ENCODE results near the gene ST7. TPM values are rescaled to one million over a fixed set of nuclear protein-coding genes. Genes with fewer than 3 reads are reported as not detected.

Gene ST7
- total RNA-seq, 1 donor from 2014 or later, result 48.6 TPM

DNA sequence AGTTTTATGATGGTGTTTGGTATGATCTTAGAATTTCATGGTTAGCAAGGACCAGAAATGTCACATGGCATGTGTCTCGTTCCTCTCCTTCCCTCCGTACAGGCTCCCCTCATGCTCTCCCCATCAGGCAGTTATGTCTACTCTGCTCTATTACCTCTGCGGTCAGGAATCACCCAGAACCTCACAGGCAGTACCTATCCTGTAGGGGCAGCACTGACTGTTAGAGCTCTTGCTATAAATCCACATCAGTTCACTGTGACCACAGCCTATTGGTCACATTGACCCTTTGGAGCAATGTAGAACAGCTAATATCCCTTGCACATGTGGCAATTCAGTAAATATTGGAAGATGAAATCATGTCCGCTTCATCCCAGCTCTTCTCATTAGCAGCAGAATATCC is 217.8 kb downstream of the ST7 start:
- H3K27me3 ChIP-seq, result no peaks in the 10 kb centered on the region
- no peak for ATAC-seq
- peaks cover 36% of the 10 kb centered on the region for H3K36me3 ChIP-seq
- no peaks in the 10 kb centered on the region for H3K9me3 ChIP-seq
- no peak overlapping the region for H3K4me3 ChIP-seq
- no peak overlapping the region for H3K27ac ChIP-seq
- intact Hi-C loops (cut with DNase I), result no loop called here
- no peak for DNase-seq
- TF ChIP-seq, protein P1, sequence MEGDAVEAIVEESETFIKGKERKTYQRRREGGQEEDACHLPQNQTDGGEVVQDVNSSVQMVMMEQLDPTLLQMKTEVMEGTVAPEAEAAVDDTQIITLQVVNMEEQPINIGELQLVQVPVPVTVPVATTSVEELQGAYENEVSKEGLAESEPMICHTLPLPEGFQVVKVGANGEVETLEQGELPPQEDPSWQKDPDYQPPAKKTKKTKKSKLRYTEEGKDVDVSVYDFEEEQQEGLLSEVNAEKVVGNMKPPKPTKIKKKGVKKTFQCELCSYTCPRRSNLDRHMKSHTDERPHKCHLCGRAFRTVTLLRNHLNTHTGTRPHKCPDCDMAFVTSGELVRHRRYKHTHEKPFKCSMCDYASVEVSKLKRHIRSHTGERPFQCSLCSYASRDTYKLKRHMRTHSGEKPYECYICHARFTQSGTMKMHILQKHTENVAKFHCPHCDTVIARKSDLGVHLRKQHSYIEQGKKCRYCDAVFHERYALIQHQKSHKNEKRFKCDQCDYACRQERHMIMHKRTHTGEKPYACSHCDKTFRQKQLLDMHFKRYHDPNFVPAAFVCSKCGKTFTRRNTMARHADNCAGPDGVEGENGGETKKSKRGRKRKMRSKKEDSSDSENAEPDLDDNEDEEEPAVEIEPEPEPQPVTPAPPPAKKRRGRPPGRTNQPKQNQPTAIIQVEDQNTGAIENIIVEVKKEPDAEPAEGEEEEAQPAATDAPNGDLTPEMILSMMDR (IDR thresholded peaks at IDR 0.05), result no peak
- H3K4me1 ChIP-seq, result no peaks in the 10 kb centered on the region

DNA sequence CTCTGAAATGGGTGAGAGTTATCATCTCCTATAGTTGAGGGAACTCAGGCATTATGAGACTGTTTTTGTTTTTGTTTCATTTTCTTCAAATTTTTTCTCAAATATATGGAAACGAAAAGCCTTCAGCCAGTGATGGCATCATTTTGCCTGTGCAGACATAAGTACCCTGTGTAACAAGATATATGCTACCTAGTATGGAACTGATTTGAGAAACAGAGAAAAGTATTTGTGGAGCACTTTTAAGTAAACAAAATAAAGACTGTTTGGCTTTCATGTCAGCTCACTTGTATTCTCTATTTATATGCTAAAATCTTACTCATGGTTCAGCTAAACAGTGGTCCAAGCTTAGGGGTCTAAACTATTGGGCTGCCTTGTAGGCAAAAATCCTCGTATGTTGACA is 219.0 kb downstream of the ST7 start:
- peaks cover 36% of the 10 kb centered on the region for H3K36me3 ChIP-seq
- DNase-seq (no peak), ATAC-seq (no peak)
- H3K4me1 ChIP-seq, result no peaks in the 10 kb centered on the region
- no peak overlapping the region for H3K27ac ChIP-seq
- TF ChIP-seq, protein P1 (IDR thresholded peaks at IDR 0.05), result no peak
- no peaks in the 10 kb centered on the region for H3K27me3 ChIP-seq
- intact Hi-C loops (cut with DNase I), result no loop called here
- H3K4me3 ChIP-seq, result no peak overlapping the region
- no peaks in the 10 kb centered on the region for H3K9me3 ChIP-seq

DNA sequence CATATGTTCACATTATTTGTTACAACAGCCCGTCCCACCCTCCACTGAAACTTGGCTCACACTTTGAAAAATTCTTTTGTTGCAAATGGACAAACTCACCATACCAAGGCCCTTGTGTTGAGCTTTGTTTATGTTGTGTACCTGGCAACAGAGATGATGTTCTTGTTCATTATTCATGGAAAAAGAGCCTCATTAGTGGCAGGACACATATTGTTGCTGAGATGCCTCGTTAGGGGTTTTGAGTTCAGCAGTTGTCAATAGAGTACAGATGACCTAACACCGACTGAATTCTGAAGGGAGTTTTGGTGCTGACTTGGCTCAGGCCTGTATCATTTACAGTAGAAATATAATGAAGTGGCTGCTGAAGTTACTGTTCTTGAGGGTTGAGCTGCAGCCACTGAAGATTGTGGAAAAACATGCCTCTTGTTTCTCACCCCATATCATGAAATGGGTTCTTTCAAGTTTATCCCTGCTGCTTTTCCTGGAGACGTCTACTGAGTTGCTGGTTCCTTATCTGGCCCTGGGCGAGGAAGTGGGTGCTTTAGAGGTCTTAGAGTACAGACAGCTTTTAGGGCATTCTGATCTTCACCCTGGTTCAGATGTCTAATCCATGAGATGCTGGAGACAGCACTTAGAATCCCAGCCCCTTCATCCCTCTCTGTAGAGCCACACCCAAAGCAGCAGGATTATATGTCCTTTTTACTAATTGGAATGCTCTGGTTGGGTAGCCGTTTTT is 219.9 kb downstream of the ST7 start:
- H3K27ac ChIP-seq, result no peak overlapping the region
- intact Hi-C loops (cut with DNase I), result no loop called here
- H3K4me3 ChIP-seq, result no peak overlapping the region
- no peak for DNase-seq
- no peaks in the 10 kb centered on the region for H3K9me3 ChIP-seq
- no peaks in the 10 kb centered on the region for H3K27me3 ChIP-seq
- no peak for ATAC-seq
- H3K36me3 ChIP-seq, result peaks cover 36% of the 10 kb centered on the region
- TF ChIP-seq, protein P1 (IDR thresholded peaks at IDR 0.05), result no peak
- no peaks in the 10 kb centered on the region for H3K4me1 ChIP-seq

DNA sequence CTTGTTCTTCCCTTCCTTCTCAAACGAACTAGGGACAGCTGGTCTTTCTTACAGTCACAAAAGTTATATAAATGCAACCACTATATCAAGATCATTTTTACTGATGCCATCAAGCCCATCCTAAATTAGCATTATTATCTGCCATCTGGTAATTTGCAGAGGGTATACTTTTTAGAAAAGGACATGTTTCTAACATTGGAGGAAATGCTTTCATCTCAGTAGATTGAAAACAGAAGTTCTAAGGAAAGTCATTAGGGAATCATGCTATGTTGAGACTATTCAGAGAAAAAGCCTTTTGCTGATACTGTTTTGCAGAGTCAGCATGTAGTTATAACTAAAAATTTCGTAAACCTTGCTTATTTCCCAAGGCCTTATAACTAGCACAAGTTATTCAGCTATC is 222.9 kb downstream of the ST7 start:
- Histone ChIP-seq H3K27ac (no peak overlapping the region), H3K4me1 (no peaks in the 10 kb centered on the region), H3K36me3 (peaks cover 30% of the 10 kb centered on the region), H3K9me3 (no peaks in the 10 kb centered on the region), H3K27me3 (no peaks in the 10 kb centered on the region), H3K4me3 (no peak overlapping the region)
- DNase-seq, result no peak
- no peak for ATAC-seq
- TF ChIP-seq, protein P1 (IDR thresholded peaks at IDR 0.05), result no peak
- intact Hi-C loops (cut with DNase I), result no loop called here

DNA sequence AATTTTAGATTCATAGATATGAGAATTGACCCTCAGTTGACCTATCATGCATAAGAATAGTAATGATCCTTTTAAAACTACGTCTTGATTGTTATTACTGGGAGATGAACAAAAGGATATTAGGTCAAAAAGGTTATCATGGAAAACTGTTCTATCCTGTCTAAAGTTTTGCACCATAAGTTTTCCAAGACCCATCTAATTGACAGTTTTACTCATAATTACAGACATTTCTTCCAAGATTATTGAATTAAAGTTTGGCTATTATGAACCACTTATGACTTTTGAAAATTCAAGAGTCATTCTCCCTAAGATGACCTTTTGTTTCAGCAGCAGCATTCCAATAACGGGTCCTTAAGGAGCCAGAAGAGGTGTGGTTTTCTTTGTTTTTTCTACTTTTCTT is 225.3 kb downstream of the ST7 start:
- TF ChIP-seq, protein P1 (IDR thresholded peaks at IDR 0.05), result no peak

More for the DNA sequence above, 225.3 kb downstream of the ST7 start:
- peaks cover 9% of the 10 kb centered on the region for H3K36me3 ChIP-seq
- ATAC-seq, result no peak
- DNase-seq, result no peak
- intact Hi-C loops (cut with DNase I), result no loop called here
- H3K9me3 ChIP-seq, result no peaks in the 10 kb centered on the region
- H3K4me1 ChIP-seq, result no peaks in the 10 kb centered on the region
- H3K27me3 ChIP-seq, result no peaks in the 10 kb centered on the region
- H3K27ac ChIP-seq, result no peak overlapping the region
- H3K4me3 ChIP-seq, result no peak overlapping the region
